ENCODE data around the gene TRIM26.

GRCh38 chr6:30149858-30150550 is 63.2 kb downstream of the TRIM26 start:
- TF ChIP-seq CTCF (IDR thresholded peaks at IDR 0.05) = no peak
- no peak for TF ChIP-seq POLR2AphosphoS5 (IDR thresholded peaks at IDR 0.05)
- TF ChIP-seq EP300 (IDR thresholded peaks at IDR 0.05; ENCODE audit: low read depth) = no peak

All from transverse colon (tissue), 4 donors.